ENCODE measurements around the gene SEPTIN8.

DNA sequence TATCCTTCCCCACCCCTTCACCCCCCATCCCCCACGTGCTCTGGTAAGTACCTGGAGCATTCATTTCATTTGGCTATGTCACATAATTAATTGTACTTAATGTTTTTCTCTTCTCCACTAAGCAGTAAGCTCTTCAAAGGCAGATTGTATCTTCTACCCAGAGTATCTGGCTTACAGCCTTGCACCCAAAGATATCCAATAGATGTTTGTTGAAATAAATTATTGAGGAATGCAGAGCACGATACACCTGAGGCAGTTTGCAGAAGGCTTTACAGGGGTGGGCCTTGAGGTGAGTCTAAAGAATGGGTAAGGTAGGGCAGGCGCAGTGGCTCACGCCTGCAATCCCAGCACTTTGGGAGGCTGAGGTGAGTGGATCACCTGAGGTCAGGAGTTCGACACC, 33.6 kb upstream of the SEPTIN8 start:
- TF ChIP-seq FOXK2 (IDR thresholded peaks at IDR 0.05) = no peak
- TF ChIP-seq SUZ12 (IDR thresholded peaks at IDR 0.05) = no peak

Measured in HEK293T (cell line).